Kidney (tissue), 14 donors: ENCODE data around the gene ZSCAN10. TPM values are rescaled to one million over a fixed set of nuclear protein-coding genes. Genes with fewer than 3 reads are reported as not detected.

Experiments used
- DNase-seq, 5 donors: peaks; one replicate each; pipeline ENCODE4 v3.0.0-alpha.2; 2013 to 2020
- FAIRE-seq: peaks from 2 replicates; lab custom pipeline; 2012; peaks lifted over from hg19 to GRCh38; lab: Jason Lieb, UNC
- H3K27ac ChIP-seq, 2 donors: one replicate each; pipeline ENCODE4 v1.7.0; 2013; ENCODE audit warnings: low read depth in 2 of 2, low read length in 2 of 2, inconsistent platforms in 1 of 2
- H3K27me3 ChIP-seq: one replicate; pipeline ENCODE4 v1.7.1; 2013; ENCODE audit warnings: low read length, inconsistent platforms; ENCODE audit not compliant: control insufficient read depth, insufficient read depth
- H3K36me3 ChIP-seq, 3 donors: one replicate each; pipeline versions ENCODE4 v1.7.0 to v1.7.1; 2013; ENCODE audit warnings: low read length in 3 of 3, control low read depth in 1 of 3, inconsistent platforms in 1 of 3; ENCODE audit not compliant: insufficient read depth in 3 of 3, control insufficient read depth in 2 of 3
- H3K4me1 ChIP-seq, 3 donors: one replicate each; pipeline versions ENCODE4 v1.7.0 to v1.7.1; 2013; ENCODE audit warnings: low read length in 3 of 3, inconsistent platforms in 1 of 3, low read depth in 1 of 3; ENCODE audit not compliant: control insufficient read depth in 2 of 3, insufficient read depth in 2 of 3
- H3K4me3 ChIP-seq, 3 donors: one replicate each; pipeline versions ENCODE4 v1.7.0 to v1.8.1; 2013; ENCODE audit warnings: low read length in 3 of 3, control low read depth in 1 of 3, inconsistent platforms in 1 of 3
- H3K9ac ChIP-seq, 3 donors: one replicate each; pipeline versions ENCODE4 v1.7.0 to v1.7.1; 2013; ENCODE audit warnings: low read length in 3 of 3, control low read depth in 1 of 3, inconsistent platforms in 1 of 3
- H3K9me3 ChIP-seq, 3 donors: one replicate each; pipeline versions ENCODE4 v1.7.0 to v1.7.1; 2013; ENCODE audit warnings: low read length in 3 of 3, control low read depth in 1 of 3, inconsistent platforms in 1 of 3; ENCODE audit not compliant: control insufficient read depth in 2 of 3, insufficient read depth in 1 of 3
- intact Hi-C: fragments of 100-400 bp; cut with DNase I; formaldehyde crosslinking; loops from one replicate; pipeline ENCODE4 v1.11.1; 2022
- polyA plus RNA-seq: library from polyadenylated mRNA; stranded (reverse); fragments of 350-450 nt; fragmentation: Illumina TruSeq; extraction: RNeasy Lipid Tissue Mini Kit (QIAGEN cat#74804); gene quantifications from one replicate; pipeline ENCODE4 v1.2.3, GENCODE V29; 2014; ENCODE audit warnings: low read depth, low replicate concordance; ENCODE audit not compliant: insufficient read depth
- total RNA-seq: library from RNA; stranded (reverse); fragmentation: NEBNext Ultra II Directional; extraction: Animal tissue kit (Norgen Biotek cat#: 25700); gene quantifications from one replicate; pipeline ENCODE4 v1.2.1, GENCODE V29; 2021
- TF ChIP-seq, protein P1 (sequence below): IDR thresholded peaks from 3 replicates; pipeline ENCODE4 v1.5.1; 2012; ENCODE audit warnings: mild to moderate bottlenecking, moderate library complexity, borderline replicate concordance; ENCODE audit not compliant: insufficient read depth; ENCODE audit errors: extremely low read depth
- donor health status: control.
- donor health status: control.
- donor health status: control.
- donor health status: control.
- donor health status: control.
- donor health status: DM: yes; HTN: yes; CAD: no.
- donor health status: Normal renal cell carcinoma (clear cell type).

The ZSCAN10 gene
- total and polyA plus RNA-seq, 2 donors from 2014 or later: not detected

DNA sequence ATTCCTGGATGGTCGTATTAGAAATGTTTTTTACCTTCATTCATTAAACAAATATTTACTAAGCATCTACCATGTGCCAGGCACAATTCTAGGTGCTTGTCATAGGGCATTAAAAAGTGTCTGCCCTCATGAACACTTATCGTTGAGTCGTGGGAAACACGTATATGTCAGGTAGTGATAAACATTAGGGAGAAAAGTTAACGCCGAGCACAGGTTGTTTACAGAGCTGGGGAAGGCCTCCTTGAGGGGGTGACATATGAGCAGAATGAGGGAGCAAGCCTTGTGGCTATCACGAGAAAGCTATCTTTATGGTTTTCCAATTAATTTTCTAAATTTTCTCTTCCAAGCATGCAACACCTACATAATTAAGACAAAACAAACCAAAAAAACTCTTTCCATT, 34.8 kb upstream of the ZSCAN10 start:
- H3K4me3 ChIP-seq: peak overlapping the region; percentile 73 to 99 (median 96)
- peaks cover 0 to 15% (median 0%) of the 10 kb centered on the region in 3 donors for H3K4me1 ChIP-seq
- peak overlapping the region; percentile 76 to 99 (median 78) for H3K9ac ChIP-seq
- H3K36me3 ChIP-seq: no peaks in the 10 kb centered on the region
- intact Hi-C loops: no loop called here
- H3K27me3 ChIP-seq: no peaks in the 10 kb centered on the region
- H3K9me3 ChIP-seq: no peaks in the 10 kb centered on the region
- H3K27ac ChIP-seq: peak overlapping the region in 1 of 2 donors; percentile 93
- TF ChIP-seq, protein P1, sequence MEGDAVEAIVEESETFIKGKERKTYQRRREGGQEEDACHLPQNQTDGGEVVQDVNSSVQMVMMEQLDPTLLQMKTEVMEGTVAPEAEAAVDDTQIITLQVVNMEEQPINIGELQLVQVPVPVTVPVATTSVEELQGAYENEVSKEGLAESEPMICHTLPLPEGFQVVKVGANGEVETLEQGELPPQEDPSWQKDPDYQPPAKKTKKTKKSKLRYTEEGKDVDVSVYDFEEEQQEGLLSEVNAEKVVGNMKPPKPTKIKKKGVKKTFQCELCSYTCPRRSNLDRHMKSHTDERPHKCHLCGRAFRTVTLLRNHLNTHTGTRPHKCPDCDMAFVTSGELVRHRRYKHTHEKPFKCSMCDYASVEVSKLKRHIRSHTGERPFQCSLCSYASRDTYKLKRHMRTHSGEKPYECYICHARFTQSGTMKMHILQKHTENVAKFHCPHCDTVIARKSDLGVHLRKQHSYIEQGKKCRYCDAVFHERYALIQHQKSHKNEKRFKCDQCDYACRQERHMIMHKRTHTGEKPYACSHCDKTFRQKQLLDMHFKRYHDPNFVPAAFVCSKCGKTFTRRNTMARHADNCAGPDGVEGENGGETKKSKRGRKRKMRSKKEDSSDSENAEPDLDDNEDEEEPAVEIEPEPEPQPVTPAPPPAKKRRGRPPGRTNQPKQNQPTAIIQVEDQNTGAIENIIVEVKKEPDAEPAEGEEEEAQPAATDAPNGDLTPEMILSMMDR: no peak
- FAIRE-seq: no peak
- no peak for DNase-seq

DNA sequence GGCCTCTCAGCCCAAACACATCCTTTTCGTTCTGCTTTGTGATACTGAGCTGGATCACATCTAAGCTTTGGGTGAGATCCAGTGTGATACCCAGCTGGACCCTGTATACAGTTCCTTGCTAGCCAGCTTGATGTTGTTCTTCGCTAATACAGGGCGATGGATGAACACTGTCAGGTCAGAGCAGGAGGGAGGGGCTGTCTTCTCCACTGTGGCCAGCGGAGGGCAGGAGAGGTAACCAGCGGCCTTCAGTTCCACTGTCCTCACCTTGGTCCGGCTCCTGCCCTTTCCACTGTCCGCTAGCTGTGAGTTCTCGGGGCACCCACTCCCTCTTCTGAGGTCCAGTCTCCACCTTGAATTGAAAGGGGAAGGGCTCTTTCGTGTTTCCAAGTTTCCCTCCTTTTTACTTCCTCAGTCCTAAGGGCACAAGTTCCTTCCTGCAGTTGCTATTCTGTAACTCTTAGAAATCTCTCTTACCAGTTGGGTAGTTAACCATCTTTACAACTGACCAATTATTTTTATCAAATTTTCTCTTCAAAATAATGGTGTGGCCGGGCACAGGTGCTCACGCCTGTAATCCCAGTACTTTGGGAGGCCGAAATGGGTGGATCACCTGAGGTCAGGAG, 32.8 kb upstream of the ZSCAN10 start:
- no peak for FAIRE-seq
- H3K36me3 ChIP-seq: no peaks in the 10 kb centered on the region
- no peaks in the 10 kb centered on the region for H3K27me3 ChIP-seq
- H3K27ac ChIP-seq: no peak overlapping the region
- peaks cover 0 to 16% (median 0%) of the 10 kb centered on the region in 3 donors for H3K4me1 ChIP-seq
- H3K9me3 ChIP-seq: no peaks in the 10 kb centered on the region
- H3K4me3 ChIP-seq: no peak overlapping the region
- intact Hi-C loops: no loop called here
- no peak overlapping the region for H3K9ac ChIP-seq
- DNase-seq: peak in 2 of 5 donors; percentile 58 to 65
- TF ChIP-seq, protein P1: peak; percentile 68

DNA sequence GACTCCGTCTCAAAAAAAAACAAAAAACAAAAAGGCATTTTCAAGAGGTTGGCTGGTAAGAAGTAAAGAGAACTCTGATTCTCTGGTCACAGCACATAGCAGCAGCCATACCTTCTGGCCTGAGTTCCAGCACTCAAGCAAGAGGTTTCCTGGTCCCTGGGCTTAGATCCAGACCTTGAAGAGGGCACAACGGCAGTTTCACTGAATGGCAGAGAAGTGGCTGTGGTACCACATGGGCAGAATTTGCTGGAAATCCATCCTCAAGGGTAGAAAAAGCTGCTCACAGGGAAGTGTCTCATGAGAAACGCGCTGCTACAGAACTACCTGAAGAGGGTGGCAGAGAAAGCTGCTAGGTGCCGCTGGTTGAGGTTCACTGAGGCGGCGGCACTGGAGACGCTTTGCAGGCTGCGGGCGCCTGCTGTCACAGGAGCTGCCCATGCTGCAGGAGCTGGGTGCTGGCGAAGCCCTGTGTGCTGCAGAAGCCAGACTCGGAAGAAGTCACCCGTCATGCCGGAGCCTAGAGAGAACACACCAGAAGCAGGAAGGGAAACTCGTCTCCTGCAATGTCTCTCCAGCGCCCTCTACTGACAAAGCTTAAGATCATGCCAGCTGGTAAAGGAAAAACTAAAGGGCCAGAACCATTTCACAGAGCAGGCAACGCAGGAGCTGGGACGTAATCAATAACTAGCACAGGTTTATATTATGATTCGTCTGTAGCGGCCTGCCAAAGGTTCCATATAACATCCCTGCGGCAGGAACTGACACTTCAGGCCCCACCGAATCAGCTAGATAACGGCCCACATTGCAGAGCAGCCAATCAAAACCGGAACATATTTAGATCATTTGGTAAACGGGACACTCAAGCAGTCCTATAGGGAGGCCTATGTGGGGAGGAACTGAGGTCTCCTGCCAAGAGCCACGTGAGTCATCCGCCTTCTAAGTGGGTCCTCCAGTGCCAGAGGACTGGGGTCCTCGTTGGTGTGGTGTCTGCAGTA, 30.3 kb upstream of the ZSCAN10 start:
- Histone ChIP-seq H3K9ac (peak overlapping the region in 2 of 3 donors; percentile 18 to 62), H3K4me3 (peak overlapping the region; percentile 28 to 60 (median 40)), H3K36me3 (no peaks in the 10 kb centered on the region), H3K27me3 (no peaks in the 10 kb centered on the region), H3K27ac (peak overlapping the region; percentile 34 to 76), H3K4me1 (peaks cover 0 to 16% (median 0%) of the 10 kb centered on the region in 3 donors), H3K9me3 (no peaks in the 10 kb centered on the region)
- FAIRE-seq (no peak), DNase-seq (peak; percentile 80 to 95 (median 88))
- TF ChIP-seq, protein P1: peak; percentile 97
- intact Hi-C loops: no loop called here
